ENCODE data around the gene FGFR3.
A peak's percentile ranks its signal among the peaks of the same experiment; 100 is the strongest.

The FGFR3 gene

GRCh38 chr4:1803523-1804423 lies 10.7 kb downstream of the FGFR3 start:
- DNase-seq = no peak

DNA sequence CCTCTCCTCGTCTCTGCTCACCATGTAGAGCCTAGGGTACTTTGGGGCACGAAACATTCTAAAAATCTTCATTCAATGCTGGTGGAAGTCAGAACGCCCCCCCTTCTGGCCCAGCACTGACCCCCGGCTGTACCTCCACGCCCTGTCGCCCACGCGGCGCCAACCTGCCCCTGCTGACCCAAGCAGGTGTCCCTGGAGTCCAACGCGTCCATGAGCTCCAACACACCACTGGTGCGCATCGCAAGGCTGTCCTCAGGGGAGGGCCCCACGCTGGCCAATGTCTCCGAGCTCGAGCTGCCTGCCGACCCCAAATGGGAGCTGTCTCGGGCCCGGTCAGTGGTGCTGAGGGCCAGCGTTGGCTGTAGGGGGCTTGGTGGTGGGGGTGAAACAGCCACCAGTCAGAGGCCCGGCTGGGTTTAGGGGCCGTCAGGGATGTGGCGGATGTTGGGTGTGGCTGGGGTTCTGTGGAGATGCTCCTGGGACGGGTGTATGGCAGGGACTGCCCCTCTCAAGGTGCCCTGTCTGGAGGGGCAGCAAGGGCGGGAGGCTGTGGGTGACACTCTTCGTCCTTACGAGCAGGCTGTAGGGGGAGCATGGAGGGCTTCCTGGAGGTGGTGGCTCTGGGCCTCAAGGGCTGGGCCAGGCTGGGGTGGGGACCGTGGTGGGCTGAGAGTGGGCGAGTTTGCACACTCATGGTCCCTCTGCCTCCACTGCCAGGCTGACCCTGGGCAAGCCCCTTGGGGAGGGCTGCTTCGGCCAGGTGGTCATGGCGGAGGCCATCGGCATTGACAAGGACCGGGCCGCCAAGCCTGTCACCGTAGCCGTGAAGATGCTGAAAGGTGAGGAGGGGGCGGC lies 11.8 kb downstream of the FGFR3 start:
- no peak for DNase-seq

DNA sequence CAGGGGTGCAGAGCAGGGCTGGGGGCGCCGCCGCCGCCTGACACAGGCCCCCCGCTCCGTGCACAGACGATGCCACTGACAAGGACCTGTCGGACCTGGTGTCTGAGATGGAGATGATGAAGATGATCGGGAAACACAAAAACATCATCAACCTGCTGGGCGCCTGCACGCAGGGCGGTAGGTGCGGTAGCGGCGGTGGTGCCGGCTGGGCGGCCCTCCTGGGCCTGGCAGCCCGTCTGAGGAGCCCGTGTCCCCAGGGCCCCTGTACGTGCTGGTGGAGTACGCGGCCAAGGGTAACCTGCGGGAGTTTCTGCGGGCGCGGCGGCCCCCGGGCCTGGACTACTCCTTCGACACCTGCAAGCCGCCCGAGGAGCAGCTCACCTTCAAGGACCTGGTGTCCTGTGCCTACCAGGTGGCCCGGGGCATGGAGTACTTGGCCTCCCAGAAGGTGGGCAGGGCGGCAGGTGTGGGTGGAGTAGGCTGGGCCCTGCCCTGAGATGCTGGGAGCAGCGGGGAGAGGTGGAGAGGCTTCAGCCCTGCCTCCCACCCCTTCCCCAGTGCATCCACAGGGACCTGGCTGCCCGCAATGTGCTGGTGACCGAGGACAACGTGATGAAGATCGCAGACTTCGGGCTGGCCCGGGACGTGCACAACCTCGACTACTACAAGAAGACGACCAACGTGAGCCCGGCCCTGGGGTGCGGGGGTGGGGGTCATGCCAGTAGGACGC lies 12.6 kb downstream of the FGFR3 start:
- DNase-seq = no peak

- no peak for DNase-seq
Observed at GRCh38 chr4:1806223-1806564, 13.1 kb downstream of the FGFR3 start.

- DNase-seq = no peak
Observed at GRCh38 chr4:1806596-1807331, 13.7 kb downstream of the FGFR3 start.

GRCh38 chr4:1807332-1807777 lies 14.3 kb downstream of the FGFR3 start:
- no peak for DNase-seq

DNA sequence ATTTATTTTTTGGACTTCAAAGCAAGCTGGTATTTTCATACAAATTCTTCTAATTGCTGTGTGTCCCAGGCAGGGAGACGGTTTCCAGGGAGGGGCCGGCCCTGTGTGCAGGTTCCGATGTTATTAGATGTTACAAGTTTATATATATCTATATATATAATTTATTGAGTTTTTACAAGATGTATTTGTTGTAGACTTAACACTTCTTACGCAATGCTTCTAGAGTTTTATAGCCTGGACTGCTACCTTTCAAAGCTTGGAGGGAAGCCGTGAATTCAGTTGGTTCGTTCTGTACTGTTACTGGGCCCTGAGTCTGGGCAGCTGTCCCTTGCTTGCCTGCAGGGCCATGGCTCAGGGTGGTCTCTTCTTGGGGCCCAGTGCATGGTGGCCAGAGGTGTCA lies 15.3 kb downstream of the FGFR3 start:
- no peak for DNase-seq

DNA sequence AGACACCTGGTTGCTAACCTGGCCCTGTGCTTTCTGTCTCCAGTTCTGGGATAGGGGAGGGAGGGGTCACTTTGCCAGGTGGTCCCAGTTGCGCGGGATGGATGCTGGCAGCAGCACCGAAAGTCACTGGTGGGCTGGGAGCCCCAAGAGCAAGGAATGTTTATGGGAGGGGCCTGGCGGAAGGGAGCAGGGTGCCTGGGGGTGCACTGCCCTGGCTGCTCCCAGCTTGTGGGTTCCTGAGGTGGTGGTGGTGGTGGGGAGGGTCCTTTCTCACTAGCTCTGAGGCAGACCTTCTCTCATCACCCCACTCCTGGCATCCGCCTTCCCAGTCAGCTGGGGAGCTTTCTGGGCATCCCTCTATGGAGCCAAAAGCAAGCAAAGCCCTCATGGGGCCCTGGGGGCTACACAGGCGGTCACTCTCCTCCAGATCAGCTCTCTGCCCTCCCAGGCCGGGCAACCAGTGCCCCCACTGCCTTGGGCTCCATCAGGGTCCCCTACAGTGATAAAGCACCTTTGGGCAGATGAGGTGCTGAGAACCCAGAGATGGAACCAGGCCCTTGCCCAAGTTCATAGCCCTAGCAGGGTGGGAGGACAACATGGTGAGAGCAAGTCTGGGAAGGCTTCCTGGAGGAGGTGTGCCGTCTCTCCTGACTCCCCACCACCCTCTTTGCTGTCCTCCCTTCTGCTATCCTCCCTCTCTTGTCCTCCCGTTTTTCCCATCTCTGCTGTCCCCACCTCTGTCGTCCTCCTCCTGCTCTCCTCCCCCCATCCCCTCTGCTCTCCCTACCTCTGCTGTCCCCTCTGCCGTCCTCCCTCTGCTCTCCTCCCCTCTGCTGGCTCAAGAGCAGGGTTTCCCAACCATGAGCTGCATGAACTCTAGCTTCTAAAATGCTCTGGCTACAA lies 16.0 kb downstream of the FGFR3 start:
- no peak for DNase-seq

GRCh38 chr4:1809754-1810502 lies 16.8 kb downstream of the FGFR3 start:
- peak; percentile 71 for DNase-seq

DNA sequence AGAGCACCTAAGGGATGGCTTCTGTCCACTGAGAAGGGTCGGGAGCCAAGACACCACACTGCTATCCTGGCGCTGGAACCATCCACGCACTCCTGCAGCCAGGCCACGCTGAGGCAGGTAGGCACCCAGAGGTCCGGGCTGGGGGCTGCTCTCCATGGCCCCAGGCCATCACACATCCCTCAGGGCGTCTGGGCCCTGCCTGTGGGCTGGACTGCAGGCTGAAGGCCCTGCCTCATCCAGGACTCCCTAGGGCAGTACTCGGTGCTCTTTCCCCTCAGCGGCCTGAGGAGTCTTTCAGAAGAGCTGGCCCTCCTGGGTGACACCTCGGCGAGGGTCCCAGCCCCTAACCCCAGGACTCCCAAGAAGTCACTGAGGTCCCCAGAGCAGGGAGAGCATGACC lies 17.7 kb downstream of the FGFR3 start:
- DNase-seq = no peak

DNA sequence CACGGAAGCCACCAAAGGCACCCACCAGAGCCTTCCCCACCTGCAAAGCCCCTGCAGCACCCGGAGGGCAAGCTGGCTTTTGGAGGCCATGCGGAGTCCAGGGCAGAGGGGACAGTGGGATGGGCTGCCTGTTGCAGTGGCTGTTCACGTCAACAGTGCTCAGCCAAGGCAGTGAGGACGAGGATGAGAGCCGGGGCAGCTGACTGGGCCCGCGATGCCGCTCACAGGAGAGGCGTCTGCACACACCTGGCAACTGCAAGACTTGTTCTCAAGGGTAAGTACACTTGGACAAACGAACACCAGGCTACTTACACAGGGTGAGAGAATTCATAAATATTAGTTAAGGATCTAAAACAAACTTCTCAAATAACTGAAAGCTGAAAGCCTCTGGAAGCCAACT lies 19.6 kb downstream of the FGFR3 start:
- no peak for DNase-seq

DNA sequence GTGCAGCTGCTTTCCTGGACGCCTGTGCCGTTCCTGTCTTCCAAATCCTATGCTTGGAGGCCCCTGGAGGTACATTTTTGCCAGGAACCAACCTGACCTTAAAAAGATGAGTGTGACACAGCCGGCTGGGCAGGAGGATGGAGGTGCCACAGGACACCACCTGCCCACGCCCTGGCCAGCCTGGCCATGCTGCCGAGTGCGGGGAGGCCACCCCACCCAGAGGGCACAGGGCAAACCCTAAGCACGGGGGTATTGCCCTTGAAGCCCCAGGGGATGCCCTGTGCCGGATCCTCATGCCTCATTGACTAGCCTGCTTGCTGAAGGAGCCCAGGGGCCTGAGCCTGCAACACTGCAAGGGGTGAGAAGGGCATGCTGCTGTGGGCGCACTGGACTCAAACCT lies 20.1 kb downstream of the FGFR3 start:
- DNase-seq = no peak

DNA sequence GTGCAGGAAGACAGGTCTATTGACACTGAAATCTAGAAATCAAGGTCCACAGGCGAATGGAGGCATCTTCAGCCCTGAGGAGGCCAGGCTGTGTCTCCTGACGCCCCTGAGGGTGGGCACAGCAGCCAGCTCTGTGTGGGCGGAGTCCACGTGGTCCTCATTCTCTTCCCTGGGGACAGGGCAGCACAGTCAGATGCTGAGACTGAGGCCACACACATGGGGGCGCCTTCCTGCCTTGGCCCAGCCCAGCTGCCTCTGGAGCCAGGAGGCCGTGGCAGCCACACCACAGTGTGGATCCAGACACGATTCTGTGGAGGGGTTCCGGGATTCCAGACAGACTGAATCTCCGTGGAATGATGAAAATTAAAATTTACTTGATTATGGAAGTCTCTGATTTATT lies 20.8 kb downstream of the FGFR3 start:
- DNase-seq = no peak

GRCh38 chr4:1814453-1814852 lies 21.4 kb downstream of the FGFR3 start:
- no peak for DNase-seq

DNA sequence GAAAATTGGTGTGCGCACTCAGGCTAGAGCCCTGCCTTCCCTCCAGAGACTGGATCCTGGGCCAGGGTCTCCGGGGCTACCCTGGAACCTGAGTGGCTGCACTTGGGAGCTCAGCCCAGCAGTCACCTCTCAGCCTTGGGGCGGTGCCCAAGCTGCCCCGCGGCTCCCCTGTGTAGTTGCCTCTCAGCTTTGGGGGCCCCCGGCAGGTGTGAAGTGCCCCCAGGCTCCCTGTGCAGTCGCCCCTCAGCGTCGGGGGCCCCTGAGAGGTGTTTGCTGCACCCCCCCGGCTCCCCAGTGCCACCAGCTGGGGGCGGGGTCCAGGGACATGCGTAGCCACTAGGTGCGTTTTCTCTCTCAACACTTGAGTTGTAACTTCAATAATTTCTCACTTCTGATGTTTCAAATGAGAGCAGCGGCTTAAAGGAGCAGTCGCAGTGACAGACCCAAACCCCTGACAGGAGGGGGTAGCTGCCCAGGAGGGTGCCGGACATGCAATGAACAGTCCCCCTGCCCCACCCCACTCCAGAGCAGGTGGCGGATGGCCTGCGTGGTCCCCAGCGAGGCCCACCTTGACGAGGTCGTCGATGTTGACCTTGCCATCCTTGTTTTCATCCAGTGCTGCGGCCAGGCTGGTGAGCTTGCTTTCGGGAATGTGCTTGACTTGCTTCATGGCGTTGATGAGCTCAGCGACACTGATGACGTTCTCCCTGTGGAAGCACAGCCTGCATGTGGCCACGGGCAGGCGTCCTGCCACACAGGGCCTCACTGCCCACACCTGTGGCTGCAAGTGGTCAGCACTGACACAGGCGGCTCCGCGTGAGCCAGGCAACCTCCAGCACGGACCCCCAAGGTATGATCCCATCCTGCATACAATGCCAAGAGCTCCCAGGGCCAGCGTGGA lies 22.3 kb downstream of the FGFR3 start:
- no peak for DNase-seq

DNA sequence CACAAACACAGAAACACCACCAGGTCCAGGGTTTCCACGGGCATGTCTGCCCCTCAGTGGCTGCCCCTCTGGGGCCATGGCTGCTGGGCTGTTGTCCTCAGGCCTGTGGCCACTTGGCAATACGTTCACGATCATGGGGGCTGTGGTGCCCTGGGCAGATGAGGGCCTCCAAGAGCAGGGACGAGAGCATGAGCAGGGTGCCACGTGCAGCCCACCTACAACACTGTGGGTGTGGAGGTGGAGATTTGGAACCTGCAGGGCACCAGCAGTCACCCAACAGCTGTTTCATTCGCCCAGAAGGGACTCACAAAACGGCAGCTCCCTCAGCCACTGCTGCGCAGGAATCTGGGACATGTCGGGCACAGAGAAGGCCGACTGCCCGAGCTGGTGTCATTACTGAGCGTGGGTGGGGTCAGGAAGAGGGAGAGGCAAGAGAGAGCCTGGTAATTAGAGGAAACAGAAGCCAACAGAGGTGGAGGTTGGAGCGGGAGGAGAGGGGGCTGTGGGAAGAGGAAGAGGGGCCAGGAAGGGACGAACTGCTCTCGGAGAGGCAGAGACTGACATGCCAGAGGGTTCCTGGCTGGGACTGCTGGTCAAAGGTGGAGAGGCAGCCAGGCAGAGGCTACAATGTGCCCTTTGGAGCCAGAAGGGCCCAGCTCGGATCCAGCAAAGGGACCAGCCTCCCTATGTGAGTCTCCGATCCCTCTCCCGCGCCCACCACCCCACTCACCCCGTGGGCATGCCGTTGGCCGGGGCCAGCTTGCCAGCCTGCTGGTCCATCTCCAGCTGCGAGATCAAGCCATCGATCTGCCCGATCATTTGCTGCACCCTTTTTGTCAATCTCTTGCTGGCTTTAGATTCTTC lies 23.1 kb downstream of the FGFR3 start:
- no peak for DNase-seq

GRCh38 chr4:1819284-1819683 lies 26.2 kb downstream of the FGFR3 start:
- DNase-seq = no peak

- DNase-seq = no peak
Observed at GRCh38 chr4:1819816-1820215, 26.7 kb downstream of the FGFR3 start.

Data from stimulated activated CD4-positive, alpha-beta T cell treated with anti-CD3 and anti-CD28 coated beads, Interleukin-4, amount 100 ng/mL, for 24 hours (primary cell).